HL-60 (cell line): ENCODE results near the gene PKDCC.

ENCODE experiments used
- POLR2AphosphoS5 ChIP-seq: IDR thresholded peaks from 2 replicates; pipeline ENCODE4 v1.6.1; 2012; ENCODE audit warnings: low read depth
- TF ChIP-seq, protein P1 (sequence below): IDR thresholded peaks from one replicate; pipeline ENCODE4 v1.5.1; 2011; ENCODE audit warnings: low read length, control low read depth, inconsistent platforms; ENCODE audit not compliant: insufficient read depth

DNA sequence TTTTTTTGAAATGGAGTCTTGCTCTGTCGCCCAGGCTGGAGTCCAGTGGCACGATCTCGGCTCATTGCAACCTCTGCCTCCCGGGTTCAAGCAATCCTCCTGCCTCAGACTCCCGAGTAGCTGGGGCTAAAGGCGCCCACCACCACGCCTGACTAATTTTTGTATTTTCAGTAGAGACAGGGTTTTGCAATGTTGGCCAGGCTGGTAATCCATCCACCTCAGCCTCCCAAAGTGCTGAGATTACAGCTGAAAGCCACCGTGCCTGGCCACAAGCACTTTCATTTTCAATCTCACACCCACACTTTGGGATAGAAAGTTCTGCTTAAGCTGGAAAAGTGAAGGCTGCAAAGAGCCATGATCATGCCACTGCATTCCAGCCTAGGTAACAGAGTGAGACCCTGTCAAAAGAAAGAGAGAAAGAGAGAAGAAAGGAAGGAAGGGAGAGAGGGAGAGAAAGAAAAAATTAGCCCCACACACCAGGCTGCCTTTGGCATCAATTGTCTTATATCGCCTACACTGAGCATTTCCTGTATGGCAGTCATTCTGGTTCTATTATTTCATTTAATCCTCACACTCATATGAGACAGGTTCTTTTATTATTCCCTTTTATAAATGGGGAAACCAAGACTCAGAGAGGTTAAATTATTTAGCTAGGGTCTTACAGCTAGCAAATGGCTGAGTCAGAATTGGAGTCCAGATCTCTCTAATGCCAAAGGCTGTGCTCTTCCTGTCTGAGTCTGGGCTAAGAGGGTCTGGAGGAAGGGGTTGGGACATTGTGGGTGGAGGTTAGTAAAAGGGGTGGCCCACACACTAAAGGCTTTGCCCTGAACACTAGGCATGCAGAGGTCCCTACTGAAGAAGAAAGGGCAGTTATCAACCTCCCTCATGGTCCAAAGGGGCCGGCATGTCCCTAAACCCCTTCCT, 37.9 kb upstream of the PKDCC start:
- TF ChIP-seq, protein P1, sequence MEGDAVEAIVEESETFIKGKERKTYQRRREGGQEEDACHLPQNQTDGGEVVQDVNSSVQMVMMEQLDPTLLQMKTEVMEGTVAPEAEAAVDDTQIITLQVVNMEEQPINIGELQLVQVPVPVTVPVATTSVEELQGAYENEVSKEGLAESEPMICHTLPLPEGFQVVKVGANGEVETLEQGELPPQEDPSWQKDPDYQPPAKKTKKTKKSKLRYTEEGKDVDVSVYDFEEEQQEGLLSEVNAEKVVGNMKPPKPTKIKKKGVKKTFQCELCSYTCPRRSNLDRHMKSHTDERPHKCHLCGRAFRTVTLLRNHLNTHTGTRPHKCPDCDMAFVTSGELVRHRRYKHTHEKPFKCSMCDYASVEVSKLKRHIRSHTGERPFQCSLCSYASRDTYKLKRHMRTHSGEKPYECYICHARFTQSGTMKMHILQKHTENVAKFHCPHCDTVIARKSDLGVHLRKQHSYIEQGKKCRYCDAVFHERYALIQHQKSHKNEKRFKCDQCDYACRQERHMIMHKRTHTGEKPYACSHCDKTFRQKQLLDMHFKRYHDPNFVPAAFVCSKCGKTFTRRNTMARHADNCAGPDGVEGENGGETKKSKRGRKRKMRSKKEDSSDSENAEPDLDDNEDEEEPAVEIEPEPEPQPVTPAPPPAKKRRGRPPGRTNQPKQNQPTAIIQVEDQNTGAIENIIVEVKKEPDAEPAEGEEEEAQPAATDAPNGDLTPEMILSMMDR: no peak
- TF ChIP-seq POLR2AphosphoS5: no peak
